A549 (cell line): Measurements from ENCODE around the gene TSNAXIP1.

Experiments
- POLR2A ChIP-seq: IDR thresholded peaks from 2 replicates; pipeline ENCODE4 v1.6.1; 2012; ENCODE audit warnings: mild to moderate bottlenecking, low read length
- POLR2AphosphoS2 ChIP-seq: conservative IDR thresholded peaks from 2 replicates; pipeline ENCODE4 v1.6.1; 2012; ENCODE audit warnings: low read length, improper control_type of control experiment, inconsistent platforms
- TF ChIP-seq, protein P1 (sequence below): fragments of >200 bp; sonication (Bioruptor Twin); formaldehyde crosslinking; IDR thresholded peaks from 3 replicates; pipeline ENCODE4 v1.5.1; 2016
- TF ChIP-seq, protein P2 (sequence below): IDR thresholded peaks from 2 replicates; pipeline ENCODE4 v1.6.1; 2012
- TF ChIP-seq, protein P3 (sequence below): fragments of 200-600 bp; sonication (generic); IDR thresholded peaks from 2 replicates; pipeline ENCODE4 v1.6.1; 2016; ENCODE audit warnings: antibody characterized with exemption, mild to moderate bottlenecking, moderate library complexity

DNA sequence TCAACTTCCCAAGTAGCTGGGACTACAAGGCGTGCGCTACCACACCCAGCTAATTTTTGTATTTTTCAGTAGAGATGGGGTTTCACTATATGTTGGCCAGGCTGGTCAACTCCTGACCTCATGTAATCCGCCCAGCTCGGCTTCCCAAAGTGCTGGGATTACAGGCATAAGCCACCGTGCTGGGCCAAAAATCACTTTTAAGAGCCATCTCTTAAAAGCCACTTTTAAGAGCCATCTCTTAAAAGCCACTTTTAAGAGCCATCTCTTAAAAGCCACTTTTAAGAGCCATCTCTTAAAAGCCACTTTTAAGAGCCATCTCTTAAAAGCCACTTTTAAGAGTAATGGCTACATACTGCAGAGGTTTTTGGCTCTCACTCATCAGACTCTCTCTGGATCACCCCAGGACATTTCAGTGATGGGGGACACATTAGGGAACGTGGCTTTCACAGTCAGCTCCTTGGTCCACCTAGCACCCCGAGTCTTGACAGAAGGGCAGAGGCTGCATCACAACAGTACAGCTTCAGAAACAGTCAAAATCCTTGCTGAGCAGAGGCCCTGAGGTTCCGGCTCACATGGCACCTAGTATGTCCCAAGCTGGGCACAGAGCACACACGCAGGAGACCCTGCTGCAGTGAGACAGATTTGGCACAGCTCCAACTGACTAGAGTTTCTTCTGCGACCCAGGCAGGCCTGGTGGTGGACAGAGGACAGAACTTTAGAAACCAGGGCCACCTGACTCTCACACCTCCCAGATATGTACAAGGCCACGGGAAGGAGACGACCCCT is 23.9 kb upstream of the TSNAXIP1 start:
- TF ChIP-seq POLR2A (no peak), POLR2AphosphoS2 (no peak)
- TF ChIP-seq, protein P1, sequence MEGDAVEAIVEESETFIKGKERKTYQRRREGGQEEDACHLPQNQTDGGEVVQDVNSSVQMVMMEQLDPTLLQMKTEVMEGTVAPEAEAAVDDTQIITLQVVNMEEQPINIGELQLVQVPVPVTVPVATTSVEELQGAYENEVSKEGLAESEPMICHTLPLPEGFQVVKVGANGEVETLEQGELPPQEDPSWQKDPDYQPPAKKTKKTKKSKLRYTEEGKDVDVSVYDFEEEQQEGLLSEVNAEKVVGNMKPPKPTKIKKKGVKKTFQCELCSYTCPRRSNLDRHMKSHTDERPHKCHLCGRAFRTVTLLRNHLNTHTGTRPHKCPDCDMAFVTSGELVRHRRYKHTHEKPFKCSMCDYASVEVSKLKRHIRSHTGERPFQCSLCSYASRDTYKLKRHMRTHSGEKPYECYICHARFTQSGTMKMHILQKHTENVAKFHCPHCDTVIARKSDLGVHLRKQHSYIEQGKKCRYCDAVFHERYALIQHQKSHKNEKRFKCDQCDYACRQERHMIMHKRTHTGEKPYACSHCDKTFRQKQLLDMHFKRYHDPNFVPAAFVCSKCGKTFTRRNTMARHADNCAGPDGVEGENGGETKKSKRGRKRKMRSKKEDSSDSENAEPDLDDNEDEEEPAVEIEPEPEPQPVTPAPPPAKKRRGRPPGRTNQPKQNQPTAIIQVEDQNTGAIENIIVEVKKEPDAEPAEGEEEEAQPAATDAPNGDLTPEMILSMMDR: no peak
- TF ChIP-seq, protein P2, sequence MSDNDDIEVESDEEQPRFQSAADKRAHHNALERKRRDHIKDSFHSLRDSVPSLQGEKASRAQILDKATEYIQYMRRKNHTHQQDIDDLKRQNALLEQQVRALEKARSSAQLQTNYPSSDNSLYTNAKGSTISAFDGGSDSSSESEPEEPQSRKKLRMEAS: no peak
- TF ChIP-seq, protein P3, sequence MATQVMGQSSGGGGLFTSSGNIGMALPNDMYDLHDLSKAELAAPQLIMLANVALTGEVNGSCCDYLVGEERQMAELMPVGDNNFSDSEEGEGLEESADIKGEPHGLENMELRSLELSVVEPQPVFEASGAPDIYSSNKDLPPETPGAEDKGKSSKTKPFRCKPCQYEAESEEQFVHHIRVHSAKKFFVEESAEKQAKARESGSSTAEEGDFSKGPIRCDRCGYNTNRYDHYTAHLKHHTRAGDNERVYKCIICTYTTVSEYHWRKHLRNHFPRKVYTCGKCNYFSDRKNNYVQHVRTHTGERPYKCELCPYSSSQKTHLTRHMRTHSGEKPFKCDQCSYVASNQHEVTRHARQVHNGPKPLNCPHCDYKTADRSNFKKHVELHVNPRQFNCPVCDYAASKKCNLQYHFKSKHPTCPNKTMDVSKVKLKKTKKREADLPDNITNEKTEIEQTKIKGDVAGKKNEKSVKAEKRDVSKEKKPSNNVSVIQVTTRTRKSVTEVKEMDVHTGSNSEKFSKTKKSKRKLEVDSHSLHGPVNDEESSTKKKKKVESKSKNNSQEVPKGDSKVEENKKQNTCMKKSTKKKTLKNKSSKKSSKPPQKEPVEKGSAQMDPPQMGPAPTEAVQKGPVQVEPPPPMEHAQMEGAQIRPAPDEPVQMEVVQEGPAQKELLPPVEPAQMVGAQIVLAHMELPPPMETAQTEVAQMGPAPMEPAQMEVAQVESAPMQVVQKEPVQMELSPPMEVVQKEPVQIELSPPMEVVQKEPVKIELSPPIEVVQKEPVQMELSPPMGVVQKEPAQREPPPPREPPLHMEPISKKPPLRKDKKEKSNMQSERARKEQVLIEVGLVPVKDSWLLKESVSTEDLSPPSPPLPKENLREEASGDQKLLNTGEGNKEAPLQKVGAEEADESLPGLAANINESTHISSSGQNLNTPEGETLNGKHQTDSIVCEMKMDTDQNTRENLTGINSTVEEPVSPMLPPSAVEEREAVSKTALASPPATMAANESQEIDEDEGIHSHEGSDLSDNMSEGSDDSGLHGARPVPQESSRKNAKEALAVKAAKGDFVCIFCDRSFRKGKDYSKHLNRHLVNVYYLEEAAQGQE: no peak
